GM19023 (cell line): ENCODE results near the gene ATP9B.
"Not testable (repeated sequence)": the region's sequence is repeated elsewhere in the genome, so short reads cannot be mapped to it uniquely, and the experiment has no call there.

Source experiments
- ATAC-seq: cut with Tn5 transposase; IDR thresholded peaks from one replicate; pipeline ENCODE4 v1.9.1; 2021; ENCODE audit warnings: mild to moderate bottlenecking, moderate library complexity; ENCODE audit not compliant: unreplicated experiment

Gene ATP9B

GRCh38 chr18:79321625-79322405 lies 252.6 kb downstream of the ATP9B start:
- ATAC-seq: no peak

- no peak for ATAC-seq
Measured at GRCh38 chr18:79322441-79322840, 253.2 kb downstream of the ATP9B start.

- no peak for ATAC-seq
Measured at GRCh38 chr18:79323471-79323870, 254.3 kb downstream of the ATP9B start.

GRCh38 chr18:79326413-79327198 lies 257.4 kb downstream of the ATP9B start:
- ATAC-seq: no peak

DNA sequence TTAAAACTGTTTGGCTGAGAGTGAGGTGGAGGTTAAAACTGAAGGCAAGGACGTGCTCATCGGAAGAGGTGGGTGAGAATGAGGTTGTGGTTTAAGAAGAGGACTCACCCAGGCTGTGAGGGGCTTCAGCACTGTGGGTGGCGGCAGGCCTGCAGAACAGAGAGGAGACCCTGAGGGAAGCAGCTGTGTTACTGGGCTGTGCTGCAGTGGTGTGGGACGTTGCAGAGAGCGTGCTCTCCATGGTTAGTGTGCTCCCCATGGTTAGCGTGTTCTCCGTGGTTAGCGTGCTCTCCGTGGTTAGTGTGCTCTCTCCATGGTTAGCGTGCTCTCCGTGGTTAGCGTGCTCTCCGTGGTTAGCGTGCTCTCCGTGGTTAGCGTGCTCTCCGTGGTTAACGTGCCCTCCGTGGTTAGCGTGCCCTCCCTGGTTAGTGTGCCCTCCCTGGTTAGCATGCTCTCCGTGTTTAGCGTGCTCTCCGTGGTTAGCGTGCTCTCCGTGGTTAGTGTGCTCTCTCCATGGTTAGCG lies 258.1 kb downstream of the ATP9B start:
- no peak for ATAC-seq

- not testable (repeated sequence) for ATAC-seq
Measured at GRCh38 chr18:79327915-79328314, 258.7 kb downstream of the ATP9B start.

DNA sequence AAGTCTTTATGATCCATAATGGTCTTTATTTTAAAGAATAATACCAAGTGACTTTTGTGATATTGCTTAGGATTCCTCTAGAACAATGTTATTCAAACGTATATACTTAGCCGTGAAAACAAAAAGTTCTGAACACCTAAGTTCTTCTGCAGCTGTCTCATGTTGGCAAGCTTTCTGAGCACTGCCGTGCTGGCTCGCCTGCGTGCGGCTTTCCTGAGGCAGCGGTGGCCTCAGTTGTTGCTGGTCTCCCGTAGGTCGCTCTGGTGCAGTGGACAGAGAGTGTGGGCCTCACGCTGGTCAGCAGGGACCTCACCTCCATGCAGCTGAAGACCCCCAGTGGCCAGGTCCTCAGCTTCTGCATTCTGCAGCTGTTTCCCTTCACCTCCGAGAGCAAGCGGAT lies 259.7 kb downstream of the ATP9B start:
- ATAC-seq: no peak

DNA sequence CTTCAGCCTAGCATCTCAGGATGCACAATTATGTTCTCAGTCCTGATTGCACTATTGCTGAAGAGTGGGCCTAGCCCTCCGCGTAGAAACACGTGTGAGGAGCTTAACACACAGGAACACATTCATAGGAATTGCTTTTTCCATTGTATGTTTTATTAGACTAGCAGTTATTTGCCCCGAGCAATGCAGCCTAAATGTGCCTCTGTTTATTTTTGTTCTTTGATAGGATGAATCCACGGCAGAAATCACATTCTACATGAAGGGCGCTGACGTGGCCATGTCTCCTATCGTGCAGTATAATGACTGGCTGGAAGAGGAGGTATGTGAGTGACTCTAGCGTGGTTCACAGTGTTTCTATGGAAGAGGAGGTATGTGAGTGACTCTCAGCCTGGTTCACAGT lies 260.6 kb downstream of the ATP9B start:
- ATAC-seq: no peak

- ATAC-seq: no peak
Measured at GRCh38 chr18:79332646-79333045, 263.5 kb downstream of the ATP9B start.

DNA sequence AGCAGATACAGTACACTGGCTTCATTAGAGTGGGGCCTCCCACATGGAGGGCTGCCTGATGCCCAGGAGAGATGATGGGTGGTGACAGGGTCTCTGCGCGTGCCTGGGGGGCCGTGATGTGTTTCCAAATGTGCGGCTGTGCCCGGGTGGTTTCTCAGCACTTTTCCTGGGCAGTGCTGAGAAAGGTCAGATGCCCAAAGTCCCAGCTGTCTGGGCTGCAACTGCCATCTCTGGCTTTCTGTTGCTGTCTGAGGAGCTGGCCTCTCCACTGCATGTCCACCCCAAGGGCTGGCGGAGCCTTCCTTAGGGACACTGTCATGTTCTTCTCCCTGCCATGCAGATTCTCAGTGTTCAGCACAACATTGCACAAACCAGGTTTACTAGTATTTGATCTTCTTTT lies 263.9 kb downstream of the ATP9B start:
- no peak for ATAC-seq

DNA sequence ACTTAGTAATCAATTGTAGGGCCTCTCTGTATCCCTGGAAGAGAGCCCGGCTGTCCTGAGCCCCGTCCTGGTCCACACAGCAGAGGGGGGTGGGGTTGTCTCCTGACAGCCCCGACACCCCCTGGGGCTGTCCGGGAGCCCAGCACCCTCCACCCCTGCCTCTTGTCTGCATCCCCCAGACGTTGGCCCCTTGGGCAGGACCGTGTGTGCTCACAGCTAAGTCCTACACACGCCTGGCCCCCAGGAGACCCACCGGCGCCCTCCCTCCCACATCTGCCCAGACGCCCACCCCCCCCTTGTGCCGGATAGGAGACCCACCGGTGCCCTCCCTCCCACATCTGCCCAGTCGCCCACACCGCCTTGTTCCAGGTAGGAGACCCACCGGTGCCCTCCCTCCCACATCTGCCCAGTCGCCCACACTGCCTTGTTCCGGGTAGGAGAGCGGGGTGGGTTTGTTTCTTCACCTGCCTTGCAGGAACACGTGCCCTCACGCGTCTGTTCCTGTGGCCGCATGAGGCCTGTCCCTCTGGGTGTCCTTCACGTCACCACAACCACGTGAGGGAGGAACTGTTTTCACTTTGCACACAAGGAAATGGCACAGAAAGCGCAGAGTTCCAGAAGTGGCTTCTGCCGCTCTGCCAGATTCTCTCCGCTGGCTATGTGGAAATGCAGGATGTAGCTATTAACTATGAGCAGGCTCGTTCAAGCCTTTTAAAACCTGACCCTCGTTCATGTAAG lies 265.5 kb downstream of the ATP9B start:
- no peak for ATAC-seq

- no peak for ATAC-seq
Measured at GRCh38 chr18:79335833-79336360, 266.7 kb downstream of the ATP9B start.

- ATAC-seq: no peak
Measured at GRCh38 chr18:79336556-79337142, 267.5 kb downstream of the ATP9B start.

- no peak for ATAC-seq
Measured at GRCh38 chr18:79337184-79337583, 268.0 kb downstream of the ATP9B start.

DNA sequence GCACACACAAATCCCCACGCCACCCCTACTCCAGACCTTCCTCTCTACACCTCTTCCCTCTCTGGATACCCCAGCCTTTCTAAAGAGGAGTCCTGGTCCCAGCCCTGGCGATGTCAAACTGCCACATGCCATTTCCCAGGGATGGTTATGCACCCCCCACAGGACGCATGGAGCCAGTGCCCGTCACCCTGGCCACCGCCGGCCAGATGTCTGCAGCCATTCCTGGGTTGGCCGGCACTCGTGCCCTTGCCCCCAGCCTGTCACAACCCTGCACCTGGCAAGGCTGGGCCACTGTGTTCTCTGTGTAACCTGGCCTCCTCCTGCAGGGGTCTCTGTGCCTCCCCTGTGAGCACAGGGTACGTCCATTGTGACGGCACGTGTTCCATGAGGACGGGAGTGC lies 268.4 kb downstream of the ATP9B start:
- ATAC-seq: no peak

GRCh38 chr18:79339094-79339908 lies 270.1 kb downstream of the ATP9B start:
- ATAC-seq: no peak

DNA sequence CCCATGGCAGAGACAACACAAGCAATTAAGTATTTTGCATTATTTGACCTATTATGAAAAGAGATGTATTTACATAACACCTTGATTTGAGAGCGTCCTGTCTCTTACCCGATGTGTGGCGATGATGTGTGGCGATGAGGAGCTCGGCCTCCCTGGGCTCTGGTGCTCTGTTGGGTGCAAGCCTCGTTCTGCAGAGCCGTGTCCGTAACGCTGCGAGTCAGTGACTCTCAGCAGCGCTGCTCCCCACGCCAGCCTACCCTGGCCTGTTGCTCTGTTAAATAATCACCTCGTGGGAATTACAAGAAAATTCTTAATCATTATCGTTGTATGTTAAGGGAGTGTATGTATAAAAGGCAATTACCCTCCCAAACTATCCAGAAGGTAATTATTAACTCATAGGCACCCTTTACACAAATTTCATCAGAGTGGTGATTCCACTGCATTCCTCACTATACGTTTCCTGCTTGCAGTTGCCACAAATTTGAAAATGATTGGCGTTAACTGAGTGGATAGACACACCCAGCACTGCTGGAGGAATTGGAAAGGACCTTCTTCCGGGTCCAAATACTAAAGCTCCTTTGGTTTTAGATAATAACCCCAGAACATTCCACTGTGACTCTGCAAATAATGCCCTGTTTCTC lies 274.5 kb downstream of the ATP9B start:
- ATAC-seq: no peak

DNA sequence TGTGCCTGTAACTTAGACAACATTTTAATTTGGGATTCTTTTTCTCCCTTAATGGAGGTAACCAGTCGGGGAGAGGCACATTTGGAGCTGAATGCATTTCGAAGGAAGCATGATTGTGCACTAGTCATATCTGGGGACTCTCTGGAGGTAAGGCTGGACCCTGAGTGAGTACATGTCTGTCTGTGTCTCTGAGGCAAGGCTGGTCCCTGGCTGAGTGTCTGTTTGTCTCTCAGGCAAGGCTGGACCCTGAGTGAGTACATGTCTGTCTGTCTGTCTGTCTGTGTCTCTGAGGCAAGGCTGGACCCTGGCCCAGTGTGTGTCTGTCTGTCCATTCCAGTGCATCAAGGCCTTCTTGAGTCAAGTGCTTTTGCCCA lies 275.0 kb downstream of the ATP9B start:
- no peak for ATAC-seq

GRCh38 chr18:79345366-79345765 lies 276.2 kb downstream of the ATP9B start:
- no peak for ATAC-seq
